Activated naive CD4-positive, alpha-beta T cell treated with anti-CD3 and anti-CD28 coated beads, Interleukin-2, amount 50 U/mL, for 24 hours (primary cell): ENCODE results near the gene CYP4F8.
"Not testable (repeated sequence)": the region's sequence is repeated elsewhere in the genome, so short reads cannot be mapped to it uniquely, and the experiment has no call there.

Experiments
- H3K27ac Mint-ChIP-seq: one replicate; pipeline ENCODE4 v1.8.0; 2021; ENCODE audit warnings: mild to moderate bottlenecking, mixed read lengths
- H3K27me3 Mint-ChIP-seq: one replicate; pipeline ENCODE4 v1.8.0; 2021; ENCODE audit warnings: mixed read lengths
- H3K36me3 Mint-ChIP-seq: one replicate; pipeline ENCODE4 v1.8.0; 2021; ENCODE audit warnings: mixed read lengths
- H3K4me1 Mint-ChIP-seq: one replicate; pipeline ENCODE4 v1.8.0; 2021; ENCODE audit warnings: mixed read lengths
- H3K4me3 Mint-ChIP-seq: one replicate; pipeline ENCODE4 v1.8.0; 2021; ENCODE audit warnings: mild to moderate bottlenecking, mixed read lengths
- H3K9me3 Mint-ChIP-seq: one replicate; pipeline ENCODE4 v1.8.0; 2021; ENCODE audit warnings: mixed read lengths

The CYP4F8 gene

GRCh38 chr19:15652559-15653278 is 37.7 kb downstream of the CYP4F8 start:
- Mint-ChIP-seq H3K9me3 (no peaks in the 10 kb centered on the region), H3K36me3 (no peaks in the 10 kb centered on the region), H3K27me3 (peaks cover 13% of the 10 kb centered on the region), H3K4me3 (no peak overlapping the region), H3K27ac (no peak overlapping the region), H3K4me1 (no peaks in the 10 kb centered on the region)

DNA sequence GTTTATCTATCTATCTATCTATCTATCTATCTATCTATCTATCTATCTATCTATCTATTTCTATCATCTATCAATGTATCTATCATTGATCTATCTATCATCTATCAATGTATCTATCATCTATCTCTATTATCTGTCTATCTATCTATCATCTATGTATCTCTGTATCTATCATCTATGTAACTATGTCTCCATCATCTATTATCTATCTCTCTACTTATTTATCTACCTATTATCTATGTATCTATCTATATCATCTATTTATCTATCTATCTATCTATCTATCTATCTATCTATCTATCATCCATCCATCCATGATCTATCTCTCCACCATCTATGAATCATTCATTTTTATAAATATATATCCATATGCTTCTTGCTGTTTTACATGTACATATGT is 41.4 kb downstream of the CYP4F8 start:
- peaks cover 18% of the 10 kb centered on the region for H3K27me3 Mint-ChIP-seq
- no peaks in the 10 kb centered on the region for H3K4me1 Mint-ChIP-seq
- H3K36me3 Mint-ChIP-seq: no peaks in the 10 kb centered on the region
- H3K27ac Mint-ChIP-seq: no peak overlapping the region
- no peaks in the 10 kb centered on the region for H3K9me3 Mint-ChIP-seq
- no peak overlapping the region for H3K4me3 Mint-ChIP-seq

- Mint-ChIP-seq H3K27me3 (peaks cover 17% of the 10 kb centered on the region), H3K36me3 (no peaks in the 10 kb centered on the region), H3K9me3 (no peaks in the 10 kb centered on the region), H3K4me3 (no peak overlapping the region), H3K27ac (no peak overlapping the region), H3K4me1 (no peaks in the 10 kb centered on the region)
Measured at GRCh38 chr19:15663247-15663646, 48.2 kb downstream of the CYP4F8 start.

DNA sequence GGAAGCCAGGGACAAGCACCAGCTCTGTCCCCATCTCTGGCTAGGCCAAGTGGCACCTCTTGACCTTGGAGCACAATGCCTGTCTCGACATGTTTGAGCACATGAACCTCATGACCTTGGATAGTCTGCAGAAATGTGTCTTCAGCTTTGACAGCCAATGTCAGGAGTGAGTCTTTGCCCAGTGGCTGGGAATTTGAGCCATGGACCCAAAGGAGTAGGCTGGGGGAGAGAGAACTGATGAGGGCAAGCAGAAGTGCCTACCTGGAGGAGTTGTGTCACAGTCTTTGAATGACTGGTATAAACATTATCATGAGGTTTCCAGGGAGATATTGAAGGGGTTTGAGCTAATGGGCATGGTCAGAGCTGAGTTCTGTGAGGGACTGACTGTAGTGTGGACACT is 51.2 kb downstream of the CYP4F8 start:
- no peak overlapping the region for H3K4me3 Mint-ChIP-seq
- no peaks in the 10 kb centered on the region for H3K4me1 Mint-ChIP-seq
- no peak overlapping the region for H3K27ac Mint-ChIP-seq
- H3K36me3 Mint-ChIP-seq: no peaks in the 10 kb centered on the region
- no peaks in the 10 kb centered on the region for H3K9me3 Mint-ChIP-seq
- H3K27me3 Mint-ChIP-seq: peaks cover 14% of the 10 kb centered on the region

- Mint-ChIP-seq H3K36me3 (no peaks in the 10 kb centered on the region), H3K27me3 (peaks cover 10% of the 10 kb centered on the region), H3K27ac (no peak overlapping the region), H3K4me1 (peaks cover under 1% of the 10 kb centered on the region), H3K4me3 (no peak overlapping the region), H3K9me3 (no peaks in the 10 kb centered on the region)
Measured at GRCh38 chr19:15666883-15667282, 51.9 kb downstream of the CYP4F8 start.

DNA sequence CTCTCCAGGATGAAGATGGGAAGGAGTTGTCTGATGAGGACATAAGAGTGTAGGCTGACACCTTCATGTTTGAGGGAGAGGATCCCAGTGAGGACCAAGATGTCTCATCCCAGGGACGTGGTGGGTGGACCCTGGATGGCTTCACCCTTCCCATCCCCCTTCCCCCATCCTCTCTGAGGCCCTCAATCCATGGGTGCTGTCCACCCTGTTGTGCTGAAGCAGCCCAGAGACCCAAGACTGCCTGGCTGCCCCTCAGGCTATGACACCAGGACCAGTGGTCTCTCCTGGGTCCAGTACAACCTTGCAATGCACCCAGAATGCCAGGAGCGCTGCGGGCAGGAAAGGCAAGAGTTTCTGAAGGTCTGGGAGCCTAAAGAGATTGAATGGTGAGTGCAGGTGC is 54.4 kb downstream of the CYP4F8 start:
- no peak overlapping the region for H3K27ac Mint-ChIP-seq
- peaks cover 8% of the 10 kb centered on the region for H3K27me3 Mint-ChIP-seq
- no peaks in the 10 kb centered on the region for H3K9me3 Mint-ChIP-seq
- H3K4me1 Mint-ChIP-seq: peaks cover 21% of the 10 kb centered on the region
- no peaks in the 10 kb centered on the region for H3K36me3 Mint-ChIP-seq
- no peak overlapping the region for H3K4me3 Mint-ChIP-seq

DNA sequence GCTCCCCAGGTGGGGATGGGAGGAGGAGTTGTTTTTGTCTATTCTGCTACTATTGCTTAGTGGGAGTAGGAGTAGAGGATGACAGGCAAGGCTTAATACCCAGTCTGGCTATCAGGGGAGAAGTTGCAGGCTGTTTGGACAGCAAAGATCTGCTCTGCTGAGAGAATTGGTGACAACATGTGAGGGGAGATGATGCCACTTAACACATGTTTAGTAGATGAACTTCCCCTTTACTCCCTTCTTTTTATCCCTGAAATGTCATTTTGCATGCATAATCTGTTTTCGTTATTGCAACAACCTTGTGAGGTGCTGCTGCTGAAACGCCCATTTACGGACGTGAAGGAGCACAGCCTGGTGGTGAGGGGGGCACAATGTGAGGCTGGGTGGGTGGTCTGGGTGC is 54.9 kb downstream of the CYP4F8 start:
- peaks cover 6% of the 10 kb centered on the region for H3K27me3 Mint-ChIP-seq
- no peaks in the 10 kb centered on the region for H3K36me3 Mint-ChIP-seq
- no peak overlapping the region for H3K4me3 Mint-ChIP-seq
- H3K4me1 Mint-ChIP-seq: peaks cover 25% of the 10 kb centered on the region
- no peaks in the 10 kb centered on the region for H3K9me3 Mint-ChIP-seq
- no peak overlapping the region for H3K27ac Mint-ChIP-seq

GRCh38 chr19:15671237-15671821 is 56.3 kb downstream of the CYP4F8 start:
- H3K27ac Mint-ChIP-seq: no peak overlapping the region
- no peak overlapping the region for H3K4me3 Mint-ChIP-seq
- H3K9me3 Mint-ChIP-seq: no peaks in the 10 kb centered on the region
- peaks cover 3% of the 10 kb centered on the region for H3K27me3 Mint-ChIP-seq
- H3K36me3 Mint-ChIP-seq: no peaks in the 10 kb centered on the region
- H3K4me1 Mint-ChIP-seq: peaks cover 28% of the 10 kb centered on the region

- H3K4me3 Mint-ChIP-seq: no peak overlapping the region
- H3K9me3 Mint-ChIP-seq: no peaks in the 10 kb centered on the region
- H3K36me3 Mint-ChIP-seq: no peaks in the 10 kb centered on the region
- H3K27ac Mint-ChIP-seq: no peak overlapping the region
- peaks cover 28% of the 10 kb centered on the region for H3K4me1 Mint-ChIP-seq
- H3K27me3 Mint-ChIP-seq: peaks cover 3% of the 10 kb centered on the region
Measured at GRCh38 chr19:15671891-15672579, 57.0 kb downstream of the CYP4F8 start.

GRCh38 chr19:15672580-15673175 is 57.7 kb downstream of the CYP4F8 start, which contains the start of gene CYP4F12:
CYP4F12 (plus strand) TSS chr19:15673087; CDS start chr19:15673530, 443 bp downstream.
- Mint-ChIP-seq H3K27me3 (peaks cover 3% of the 10 kb centered on the region), H3K4me3 (peak within 1 kb of the TSS; percentile 42), H3K4me1 (peaks cover 28% of the 10 kb centered on the region), H3K36me3 (no peaks in the 10 kb centered on the region), H3K27ac (peak within 1 kb of the TSS; percentile 4), H3K9me3 (no peaks in the 10 kb centered on the region)

- Mint-ChIP-seq H3K4me1 (peaks cover 28% of the 10 kb centered on the region), H3K4me3 (peak overlapping the region; percentile 42), H3K27me3 (peaks cover 3% of the 10 kb centered on the region), H3K27ac (no peak overlapping the region), H3K9me3 (no peaks in the 10 kb centered on the region), H3K36me3 (no peaks in the 10 kb centered on the region)
Measured at GRCh38 chr19:15673176-15673654, 58.2 kb downstream of the CYP4F8 start.

- no peak overlapping the region for H3K4me3 Mint-ChIP-seq
Measured at GRCh38 chr19:15675560-15675959, 60.5 kb downstream of the CYP4F8 start.

GRCh38 chr19:15679089-15679488 is 64.1 kb downstream of the CYP4F8 start:
- H3K27me3 Mint-ChIP-seq: peaks cover 11% of the 10 kb centered on the region

More at GRCh38 chr19:15675560-15675959, 60.5 kb downstream of the CYP4F8 start:
- Mint-ChIP-seq H3K36me3 (no peaks in the 10 kb centered on the region), H3K27ac (no peak overlapping the region), H3K27me3 (no peaks in the 10 kb centered on the region), H3K9me3 (no peaks in the 10 kb centered on the region), H3K4me1 (peaks cover 28% of the 10 kb centered on the region)

DNA sequence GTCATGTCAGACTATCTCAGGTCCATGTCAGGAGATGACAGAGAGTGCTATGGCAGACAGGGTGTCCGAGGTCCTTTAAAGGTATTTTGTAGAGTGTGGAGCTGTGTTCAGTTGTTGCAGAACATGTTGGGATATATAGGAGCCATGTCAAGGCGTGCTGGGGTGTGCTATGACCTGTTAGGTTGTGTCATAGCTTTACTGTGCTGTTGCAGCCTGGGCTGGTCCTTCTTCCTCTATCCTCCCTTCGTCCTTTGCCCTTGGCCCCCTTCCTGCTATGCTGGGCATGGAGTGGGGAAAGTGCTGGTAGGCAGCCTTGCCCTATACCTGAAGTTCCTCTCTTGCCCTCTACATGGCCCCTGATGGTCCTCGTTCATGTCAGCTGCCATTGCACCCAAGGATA is 64.8 kb downstream of the CYP4F8 start:
- H3K27ac Mint-ChIP-seq, H3K4me3 Mint-ChIP-seq, H3K4me1 Mint-ChIP-seq, H3K9me3 Mint-ChIP-seq, H3K36me3 Mint-ChIP-seq: not testable (repeated sequence)
- peaks cover 15% of the 10 kb centered on the region for H3K27me3 Mint-ChIP-seq

More at GRCh38 chr19:15679089-15679488, 64.1 kb downstream of the CYP4F8 start:
- Mint-ChIP-seq H3K9me3 (no peaks in the 10 kb centered on the region), H3K4me1 (peaks cover 10% of the 10 kb centered on the region), H3K4me3 (no peak overlapping the region), H3K27ac (no peak overlapping the region), H3K36me3 (no peaks in the 10 kb centered on the region)
